ENCODE measurements around the gene CBLN3.

DNA sequence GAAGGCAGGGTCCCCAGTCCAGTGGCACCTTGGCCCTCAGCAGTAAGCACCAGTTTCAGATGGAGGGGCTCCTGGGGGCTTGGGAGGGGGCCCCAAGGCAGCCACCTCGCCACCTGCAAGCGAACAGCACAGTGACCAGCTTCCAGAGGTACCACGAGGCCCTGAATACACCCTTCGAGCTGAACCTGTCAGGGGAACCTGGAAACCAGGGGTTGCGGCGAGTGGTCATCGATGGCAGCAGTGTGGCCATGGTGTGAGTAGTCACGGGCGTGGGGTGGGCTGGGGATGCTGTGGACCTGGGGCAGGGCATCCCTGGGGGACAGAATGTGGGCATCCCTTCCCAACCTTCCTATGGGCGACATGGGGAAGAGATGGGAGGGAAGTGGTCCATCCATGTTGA is 19.5 kb downstream of the CBLN3 start:
- TF ChIP-seq, protein P1, sequence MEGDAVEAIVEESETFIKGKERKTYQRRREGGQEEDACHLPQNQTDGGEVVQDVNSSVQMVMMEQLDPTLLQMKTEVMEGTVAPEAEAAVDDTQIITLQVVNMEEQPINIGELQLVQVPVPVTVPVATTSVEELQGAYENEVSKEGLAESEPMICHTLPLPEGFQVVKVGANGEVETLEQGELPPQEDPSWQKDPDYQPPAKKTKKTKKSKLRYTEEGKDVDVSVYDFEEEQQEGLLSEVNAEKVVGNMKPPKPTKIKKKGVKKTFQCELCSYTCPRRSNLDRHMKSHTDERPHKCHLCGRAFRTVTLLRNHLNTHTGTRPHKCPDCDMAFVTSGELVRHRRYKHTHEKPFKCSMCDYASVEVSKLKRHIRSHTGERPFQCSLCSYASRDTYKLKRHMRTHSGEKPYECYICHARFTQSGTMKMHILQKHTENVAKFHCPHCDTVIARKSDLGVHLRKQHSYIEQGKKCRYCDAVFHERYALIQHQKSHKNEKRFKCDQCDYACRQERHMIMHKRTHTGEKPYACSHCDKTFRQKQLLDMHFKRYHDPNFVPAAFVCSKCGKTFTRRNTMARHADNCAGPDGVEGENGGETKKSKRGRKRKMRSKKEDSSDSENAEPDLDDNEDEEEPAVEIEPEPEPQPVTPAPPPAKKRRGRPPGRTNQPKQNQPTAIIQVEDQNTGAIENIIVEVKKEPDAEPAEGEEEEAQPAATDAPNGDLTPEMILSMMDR (IDR thresholded peaks at IDR 0.05): no peak
- TF ChIP-seq EZH2 (IDR thresholded peaks at IDR 0.05): no peak

All from neural progenitor cell (in vitro differentiated cells).